Ishikawa (cell line): ENCODE data around the gene PRXL2B.

Experiments
- CEBPB ChIP-seq: IDR thresholded peaks from 2 replicates; pipeline ENCODE4 v1.6.1; 2012
- CREB1 ChIP-seq: IDR thresholded peaks from 2 replicates; pipeline ENCODE4 v1.6.1; 2012; ENCODE audit warnings: low read depth
- EGR1 ChIP-seq: IDR thresholded peaks from 2 replicates; pipeline ENCODE4 v1.6.1; 2012
- EP300 ChIP-seq: IDR thresholded peaks from 2 replicates; pipeline ENCODE4 v1.6.1; 2012; ENCODE audit warnings: borderline replicate concordance
- FOXM1 ChIP-seq: IDR thresholded peaks from 2 replicates; pipeline ENCODE4 v1.6.1; 2012; ENCODE audit warnings: low read depth, borderline replicate concordance
- MAX ChIP-seq: IDR thresholded peaks from 2 replicates; pipeline ENCODE4 v1.6.1; 2012
- NFIC ChIP-seq: IDR thresholded peaks from 2 replicates; pipeline ENCODE4 v1.6.1; 2012
- RAD21 ChIP-seq: IDR thresholded peaks from 2 replicates; pipeline ENCODE4 v1.6.1; 2012; ENCODE audit warnings: low read depth
- REST ChIP-seq: IDR thresholded peaks from 2 replicates; pipeline ENCODE4 v1.6.1; 2012; ENCODE audit warnings: low read depth, mild to moderate bottlenecking
- TAF1 ChIP-seq: IDR thresholded peaks from 2 replicates; pipeline ENCODE4 v1.6.1; 2012; ENCODE audit warnings: low read depth, mild to moderate bottlenecking
- TCF12 ChIP-seq: IDR thresholded peaks from 2 replicates; pipeline ENCODE4 v1.6.1; 2012; ENCODE audit warnings: low read depth
- TEAD4 ChIP-seq: IDR thresholded peaks from 2 replicates; pipeline ENCODE4 v1.6.1; 2012
- YY1 ChIP-seq: IDR thresholded peaks from 2 replicates; pipeline ENCODE4 v1.6.1; 2012; ENCODE audit warnings: low read depth
- ZBTB7A ChIP-seq: IDR thresholded peaks from 2 replicates; pipeline ENCODE4 v1.6.1; 2012; ENCODE audit warnings: low read depth

DNA sequence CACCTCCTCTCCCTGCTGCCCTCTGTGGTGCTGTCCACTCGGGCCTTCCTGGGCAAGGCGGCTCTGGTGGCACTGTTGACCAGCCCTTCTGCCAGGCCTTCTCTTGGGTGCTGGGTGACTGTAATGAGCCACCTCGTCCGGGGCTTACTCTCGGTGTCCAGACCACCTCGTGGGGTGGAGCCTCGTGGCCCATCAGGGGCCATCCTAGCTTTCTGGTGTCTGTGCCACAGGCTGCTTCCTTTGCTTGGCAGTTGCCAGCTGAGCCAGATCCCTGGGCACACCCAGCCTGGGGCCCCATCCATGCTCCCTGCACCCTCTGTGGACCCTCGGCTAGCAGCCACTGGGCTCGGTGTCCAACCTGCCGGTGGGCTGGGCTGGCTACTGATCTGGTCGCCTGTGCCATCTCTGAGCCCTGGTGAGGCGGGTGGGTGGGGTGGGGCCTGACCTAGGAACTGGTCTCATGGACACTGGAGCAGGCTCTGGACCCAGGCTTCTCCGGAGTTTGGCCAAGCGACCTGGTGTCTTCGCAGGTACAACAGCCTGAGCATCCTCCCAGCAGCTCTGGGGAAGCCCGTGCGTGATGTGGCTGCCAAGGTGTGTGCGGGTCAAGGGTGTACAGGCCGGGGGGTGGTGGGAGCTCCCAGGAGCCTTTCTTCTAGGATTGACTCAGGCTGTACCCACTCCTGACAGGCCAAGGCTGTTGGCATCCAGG, 1.4 kb downstream of the PRXL2B start:
- no peak for TF ChIP-seq EP300
- TF ChIP-seq MAX: no peak
- TF ChIP-seq YY1: no peak
- TF ChIP-seq REST: no peak
- no peak for TF ChIP-seq EGR1
- TF ChIP-seq FOXM1: no peak
- TF ChIP-seq TAF1: no peak
- TF ChIP-seq CREB1: no peak
- no peak for TF ChIP-seq ZBTB7A
- no peak for TF ChIP-seq TEAD4
- TF ChIP-seq TCF12: no peak
- no peak for TF ChIP-seq RAD21
- TF ChIP-seq NFIC: no peak
- TF ChIP-seq CEBPB: no peak
